SH-SY5Y (cell line): Measurements from ENCODE around the gene IQSEC3.

ENCODE experiments used
- GATA2 ChIP-seq: IDR thresholded peaks from 2 replicates; pipeline ENCODE4 v1.6.1; 2011; ENCODE audit warnings: mild to moderate bottlenecking, low read depth, low read length
- GATA3 ChIP-seq: IDR thresholded peaks from 2 replicates; pipeline ENCODE4 v1.6.1; 2011; ENCODE audit warnings: low read depth, mild to moderate bottlenecking, low read length, moderate library complexity

- TF ChIP-seq GATA3 (no peak), GATA2 (no peak)
Observed at GRCh38 chr12:143964-144649, 77.5 kb downstream of the IQSEC3 start.
